SHP77 treated with DMSO at 0.1 percent for 48 hours (cell line): Measurements from ENCODE around the gene OSBPL3.

Experiments used
- DNase-seq: peaks from one replicate; lab custom pipeline; 2025; lab: John Stamatoyannopoulos, UW

OSBPL3 gene

GRCh38 chr7:24896031-24896501 lies 83.9 kb downstream of the OSBPL3 start:
- DNase-seq: no peak

- DNase-seq: no peak
These were observed 85.4 kb downstream of the OSBPL3 start for GRCh38 chr7:24894429-24895221.

- DNase-seq: no peak
These were observed 88.7 kb downstream of the OSBPL3 start for GRCh38 chr7:24891311-24891735.

- DNase-seq: no peak
These were observed 90.4 kb downstream of the OSBPL3 start for GRCh38 chr7:24889611-24890010.

- no peak for DNase-seq
These were observed 91.3 kb downstream of the OSBPL3 start for GRCh38 chr7:24888653-24889052.

GRCh38 chr7:24885716-24886115 lies 94.3 kb downstream of the OSBPL3 start:
- DNase-seq: no peak

- no peak for DNase-seq
These were observed 94.7 kb downstream of the OSBPL3 start for GRCh38 chr7:24885305-24885704.

GRCh38 chr7:24884401-24884800 lies 95.6 kb downstream of the OSBPL3 start:
- no peak for DNase-seq

- DNase-seq: no peak
These were observed 96.4 kb downstream of the OSBPL3 start for GRCh38 chr7:24883622-24884013.

- DNase-seq: no peak
These were observed 96.9 kb downstream of the OSBPL3 start for GRCh38 chr7:24882989-24883621.

- DNase-seq: no peak
These were observed 98.4 kb downstream of the OSBPL3 start for GRCh38 chr7:24881623-24882022.

- DNase-seq: no peak
These were observed 99.1 kb downstream of the OSBPL3 start for GRCh38 chr7:24880886-24881285.

- DNase-seq: no peak
These were observed 100.7 kb downstream of the OSBPL3 start for GRCh38 chr7:24879291-24879690.

- no peak for DNase-seq
These were observed 102.1 kb downstream of the OSBPL3 start for GRCh38 chr7:24877790-24878311.

- DNase-seq: no peak
These were observed 105.2 kb downstream of the OSBPL3 start for GRCh38 chr7:24874791-24875190.

GRCh38 chr7:24873944-24874343 lies 106.0 kb downstream of the OSBPL3 start:
- no peak for DNase-seq

- DNase-seq: no peak
These were observed 108.2 kb downstream of the OSBPL3 start for GRCh38 chr7:24871770-24872169.

GRCh38 chr7:24870766-24871165 lies 109.2 kb downstream of the OSBPL3 start:
- no peak for DNase-seq

GRCh38 chr7:24869572-24869971 lies 110.4 kb downstream of the OSBPL3 start:
- DNase-seq: no peak

GRCh38 chr7:24868741-24869140 lies 111.2 kb downstream of the OSBPL3 start:
- no peak for DNase-seq

GRCh38 chr7:24866004-24866615 lies 113.9 kb downstream of the OSBPL3 start:
- DNase-seq: no peak

- no peak for DNase-seq
These were observed 115.7 kb downstream of the OSBPL3 start for GRCh38 chr7:24864214-24864817.
